K562 (cell line): ENCODE measurements around the gene CCL19. TPM values are rescaled to one million over a fixed set of nuclear protein-coding genes. Genes with fewer than 3 reads are reported as not detected.

ENCODE experiments used
- ATAC-seq: fragments of 200-7000 bp; cut with Tn5 transposase; 3 replicates; pipeline ENCODE4 v1.9.1; 2020; ENCODE audit warnings: moderate library complexity
- BruUV-seq: library from RNA; stranded (reverse); fragments of 400-500 nt; replicated peaks from 2 replicates; lab custom pipeline; 2021; lab: Mats Ljungman, UMichigan
- CTCF ChIA-PET: fragments of 300-600 bp; formaldehyde crosslinking; extraction: SDS; loops from one replicate; lab custom pipeline; 2021; ENCODE audit warnings: low intra/inter-chr PET ratio; lab: Yijun Ruan, JAX
- POLR2A ChIA-PET: fragments of 300-600, 350-650 bp; sonication (Branson Sonifier 250); formaldehyde crosslinking; extraction: SDS; loops from one replicate; lab custom pipeline; 2021; ENCODE audit warnings: antibody characterized with exemption, inconsistent platforms; lab: Yijun Ruan, JAX
- DNase-seq, 4 experiments: peaks; one replicate each; pipeline versions ENCODE4 v3.0.0 to v3.0.0-alpha.2; 2011 to 2018; ENCODE audit warnings: low spot score in 3 of 4, mixed read lengths in 3 of 4; ENCODE audit errors: extremely low read depth in 1 of 4
- FAIRE-seq: peaks from 2 replicates; lab custom pipeline; 2011; peaks lifted over from hg19 to GRCh38; lab: Jason Lieb, UNC
- H2AFZ ChIP-seq: 2 replicates; pipeline ENCODE4 v1.6.0; 2011; ENCODE audit warnings: low read depth, low read length, control low read depth, inconsistent platforms
- H3K27ac ChIP-seq: fragments of 200-600 bp; 3 replicates; pipeline ENCODE4 v1.8.0; 2011; ENCODE audit warnings: low read depth, mild to moderate bottlenecking, control low read depth, inconsistent platforms, low read length, moderate library complexity, mixed read lengths; ENCODE audit errors: extremely low read depth
- H3K27me3 ChIP-seq, 2 experiments: fragments of 300-600 bp in 1 of 2; 2 replicates in 1 of 2; 3 replicates in 1 of 2; pipeline versions ENCODE4 v1.6.0 to v1.8.0; 2011; ENCODE audit warnings: inconsistent platforms in 2 of 2, low read length in 2 of 2, mild to moderate bottlenecking in 1 of 2, mixed read lengths in 1 of 2, moderate library complexity in 1 of 2; ENCODE audit not compliant: control insufficient read depth in 2 of 2, insufficient read depth in 2 of 2
- H3K36me3 ChIP-seq: fragments of 300-600 bp; 3 replicates; pipeline ENCODE4 v1.8.0; 2011; ENCODE audit warnings: mild to moderate bottlenecking, low read length, inconsistent platforms; ENCODE audit not compliant: control insufficient read depth, insufficient read depth
- H3K4me1 ChIP-seq, 2 experiments: fragments of 200-600 bp in 1 of 2; replicated peaks in 1 of 2; 2 replicates in 1 of 2; 3 replicates in 1 of 2; pipeline versions ENCODE4 v1.5.1 to v1.8.0; 2011; ENCODE audit warnings: inconsistent platforms in 2 of 2, low read length in 2 of 2, mild to moderate bottlenecking in 1 of 2, mixed read lengths in 1 of 2, moderate library complexity in 1 of 2; ENCODE audit not compliant: control insufficient read depth in 2 of 2, insufficient read depth in 2 of 2
- H3K4me2 ChIP-seq: 2 replicates; pipeline ENCODE4 v1.6.1; 2011; ENCODE audit warnings: low read length, control low read depth, inconsistent platforms, mixed read lengths; ENCODE audit not compliant: insufficient read depth
- H3K4me3 ChIP-seq: fragments of 200-600 bp; sonication (generic), shearing (Covaris generic); 2 replicates; pipeline ENCODE4 v1.5.1; 2016; ENCODE audit warnings: control low read depth, inconsistent platforms
- H3K79me2 ChIP-seq: fragments of 200-600 bp; 3 replicates; pipeline ENCODE4 v1.8.0; 2011; ENCODE audit warnings: low read length, inconsistent platforms; ENCODE audit not compliant: control insufficient read depth, insufficient read depth
- H3K9ac ChIP-seq, 2 experiments: 2 replicates each; pipeline versions ENCODE4 v1.6.0 to v1.6.1; 2011; ENCODE audit warnings: low read depth in 2 of 2, low read length in 2 of 2, control low read depth in 1 of 2, inconsistent platforms in 1 of 2, mild to moderate bottlenecking in 1 of 2, mixed read lengths in 1 of 2; ENCODE audit not compliant: insufficient read depth in 1 of 2
- H3K9me1 ChIP-seq: one replicate; pipeline ENCODE4 v1.6.0; 2011; ENCODE audit warnings: inconsistent platforms, mild to moderate bottlenecking, low read length, moderate library complexity; ENCODE audit not compliant: control insufficient read depth, insufficient read depth
- H3K9me3 ChIP-seq: replicated peaks from 2 replicates; pipeline ENCODE4 v1.5.1; 2011; ENCODE audit warnings: low read depth, low read length, inconsistent platforms; ENCODE audit not compliant: control insufficient read depth, insufficient read depth
- H4K20me1 ChIP-seq: replicated peaks from 2 replicates; pipeline ENCODE4 v1.6.1; 2011; ENCODE audit warnings: low read length, inconsistent platforms, mixed read lengths; ENCODE audit not compliant: control insufficient read depth, insufficient read depth
- C11orf30 ChIP-seq: fragments of 450-650 bp; IDR thresholded peaks from 2 replicates; pipeline ENCODE4 v1.6.1; 2016; ENCODE audit warnings: low read depth, mild to moderate bottlenecking
- CCNT2 ChIP-seq: IDR thresholded peaks from 2 replicates; pipeline ENCODE4 v1.6.1; 2011; ENCODE audit warnings: borderline replicate concordance, low read depth, mild to moderate bottlenecking, moderate library complexity, mixed read lengths, low read length; ENCODE audit not compliant: insufficient read length; ENCODE audit errors: extremely low read depth
- CSDE1 ChIP-seq, 2 experiments: fragments of 450-650 bp; IDR thresholded peaks; 2 replicates each; pipeline ENCODE4 v1.6.1; 2016; ENCODE audit warnings: mild to moderate bottlenecking in 1 of 2
- EP300 ChIP-seq: IDR thresholded peaks from 2 replicates; pipeline ENCODE4 v1.6.1; 2012; ENCODE audit warnings: low read length, improper control_type of control experiment
- MAZ ChIP-seq, 2 experiments: fragments of 450-650 bp in 1 of 2; sonication (generic) in 1 of 2; formaldehyde crosslinking; IDR thresholded peaks in 1 of 2; conservative IDR thresholded peaks in 1 of 2; 2 replicates each; pipeline versions ENCODE4 v1.4.0 to v1.5.0; 2020; ENCODE audit warnings: mild to moderate bottlenecking in 1 of 2, missing genetic modification reagents in 1 of 2
- PRDM10 ChIP-seq: fragments of 450-650 bp; IDR thresholded peaks from 2 replicates; pipeline ENCODE4 v1.6.1; 2018; ENCODE audit not compliant: partially characterized antibody
- SP2 ChIP-seq: IDR thresholded peaks from 2 replicates; pipeline ENCODE4 v1.6.1; 2011; ENCODE audit warnings: mild to moderate bottlenecking, low read depth, low read length, moderate library complexity; ENCODE audit not compliant: poor library complexity, severe bottlenecking; ENCODE audit errors: extremely low read depth
- ZBTB26 ChIP-seq: fragments of 450-650 bp; formaldehyde crosslinking; IDR thresholded peaks from 2 replicates; pipeline ENCODE4 v1.4.0; 2022; ENCODE audit warnings: missing genetic modification characterization
- ZNF134 ChIP-seq: fragments of 250-450 bp; sonication (Bioruptor Pico); conservative IDR thresholded peaks from 2 replicates; pipeline ENCODE4 v1.4.0; 2020
- WGBS: fragments of 100-300 bp; shearing (Covaris generic); methylation state at CpG from one replicate; pipeline ENCODE4 v1.1.6; 2016; ENCODE audit warnings: low coverage, mixed read lengths; ENCODE audit not compliant: insufficient coverage; ENCODE audit errors: missing lambda C conversion rate; 5-methylcytosine and 5-hydroxymethylcytosine counted together
- in situ Hi-C: fragments of 300-500 bp; cut with MboI; formaldehyde crosslinking; loops from 4 replicates; pipeline ENCODE4 v1.15.0; 2018; ENCODE audit warnings: inconsistent platforms, mixed read lengths
- intact Hi-C: fragments of 100-400 bp; cut with micrococcal nuclease; formaldehyde crosslinking; loops from 2 replicates; pipeline ENCODE4 v1.14.2; 2022
- polyA plus RNA-seq, 8 experiments: library from polyadenylated mRNA; depleted of rRNA in 4 of 8; stranded (reverse) in 5 of 8; unstranded in 3 of 8; fragments of >200 nt; fragmentation: Nextera tagmentation in 2 of 8; fragmentation: Illumina TruSeq in 1 of 8; extraction: Ambion mirVana in 2 of 8; extraction: Trizol in 1 of 8; gene quantifications; 2 replicates each; pipeline versions ENCODE4 v1.2.1 to v1.2.3, GENCODE V29; 2011 to 2014; ENCODE audit warnings: inconsistent platforms in 1 of 8, missing spikeins in 1 of 8
- total RNA-seq, 7 experiments: library from RNA; depleted of rRNA in 6 of 7; stranded (reverse); fragments of >200 nt in 6 of 7; fragmentation: Illumina TruSeq in 2 of 7; extraction: Trizol in 2 of 7; gene quantifications; 2 replicates each; pipeline versions ENCODE4 v1.2.1 to v1.2.3, GENCODE V29; 2011 to 2021; ENCODE audit warnings: low replicate concordance in 1 of 7

The CCL19 gene
- total and polyA plus RNA-seq, 9 of the 15 experiments (the other 6 are each of a cell fraction or from before 2014, with no cell fraction given) = not detected

- H2AFZ ChIP-seq = no peak overlapping the region
- H3K4me3 ChIP-seq = no peak overlapping the region
- FAIRE-seq (no peak), ATAC-seq (no peak), DNase-seq (no peak)
- H3K9me1 ChIP-seq = no peaks in the 10 kb centered on the region
- POLR2A ChIA-PET = no interaction called here
- WGBS = 0% methylated on average over 2 of the region's 2 CpGs
- no peaks in the 10 kb centered on the region for H4K20me1 ChIP-seq
- H3K36me3 ChIP-seq = no peaks in the 10 kb centered on the region
- H3K9me3 ChIP-seq = no peaks in the 10 kb centered on the region
- intact Hi-C loops (no loop called here), in situ Hi-C loops (no loop called here)
- BruUV-seq = no TSS peak
- H3K27me3 ChIP-seq = no peaks in the 10 kb centered on the region
- no peaks in the 10 kb centered on the region for H3K79me2 ChIP-seq
- CTCF ChIA-PET = no interaction called here
- TF ChIP-seq CCNT2 = no peak
- no peak for TF ChIP-seq MAZ (CRISPR knock-in tag; conservative IDR thresholded peaks at IDR 0.05 in 1 of 2, IDR thresholded peaks at IDR 0.05 in 1 of 2)
- TF ChIP-seq ZNF134 (CRISPR knock-in tag) = no peak
- no peak for TF ChIP-seq ZBTB26 (CRISPR knock-in tag)
- TF ChIP-seq C11orf30 = no peak
- no peak for TF ChIP-seq SP2
- TF ChIP-seq CSDE1 (IDR thresholded peaks at IDR 0.05) = no peak
- no peak for TF ChIP-seq EP300
- no peak for TF ChIP-seq PRDM10
- no peaks in the 10 kb centered on the region for H3K4me1 ChIP-seq
- no peak overlapping the region for H3K9ac ChIP-seq
- no peak overlapping the region for H3K4me2 ChIP-seq
- no peak overlapping the region for H3K27ac ChIP-seq
Measured at GRCh38 chr9:34732886-34733285, 41.8 kb upstream of the CCL19 start.
